Measurements from ENCODE around the gene PAIP2B. TPM values are rescaled to one million over a fixed set of nuclear protein-coding genes. Genes with fewer than 3 reads are reported as not detected.

Gene PAIP2B
- total RNA-seq, 1 experiment from 2014 or later, result 5.9 TPM

GRCh38 chr2:71174207-71174606, 52.7 kb downstream of the PAIP2B start:
- no peak overlapping the region for H3K4me3 ChIP-seq (replicated peaks in 1 of 2; ENCODE audit: low read depth in 1 of 2, low read length in 2 of 2)
- no TSS peak for BruUV-seq (replicated peaks)
- H3K9me3 ChIP-seq (ENCODE audit: control insufficient read depth in 1 of 2, insufficient read depth in 1 of 2, low read depth in 1 of 2, low read length in 2 of 2), result no peaks in the 10 kb centered on the region
- CTCF ChIA-PET, result no interaction called here
- intact Hi-C loops (cut with micrococcal nuclease), result no loop called here
- H3K27ac ChIP-seq (ENCODE audit: low read depth, low read length), result no peak overlapping the region
- no peaks in the 10 kb centered on the region for H3K4me1 ChIP-seq (ENCODE audit: control insufficient read depth in 1 of 2, insufficient read depth in 2 of 2, low read length in 2 of 2)
- no peaks in the 10 kb centered on the region for H3K9me2 ChIP-seq (ENCODE audit: insufficient read depth)
- TF ChIP-seq MAX (IDR thresholded peaks at IDR 0.05) (no peak), REST (IDR thresholded peaks at IDR 0.05; ENCODE audit: low read depth) (no peak), SP1 (IDR thresholded peaks at IDR 0.05; ENCODE audit: low read depth) (no peak)
- no peak overlapping the region for H3K4me2 ChIP-seq (ENCODE audit: low read length)
- no peak overlapping the region for H2AFZ ChIP-seq (ENCODE audit: low read depth, low read length, poor library complexity, severe bottlenecking)
- ATAC-seq, result no peak
- no peak for DNase-seq (ENCODE audit: low read depth, low spot score)
- no peaks in the 10 kb centered on the region for H4K20me1 ChIP-seq (ENCODE audit: insufficient read depth)
- H3K36me3 ChIP-seq (ENCODE audit: control insufficient read depth in 1 of 2, insufficient read depth in 2 of 2, low read length in 2 of 2), result no peaks in the 10 kb centered on the region
- no peaks in the 10 kb centered on the region for H3K27me3 ChIP-seq (ENCODE audit: insufficient read depth, low read length)
- no peak overlapping the region for H3K9ac ChIP-seq (ENCODE audit: low read length)
- RAD21 ChIA-PET (ENCODE audit: low non-redundant PET in 1 of 2, low total read pairs in 2 of 2, uncharacterized antibody in 2 of 2, unreplicated experiment in 2 of 2), result no interaction called here
- POLR2A ChIA-PET, result no interaction called here
- H3K79me2 ChIP-seq (ENCODE audit: insufficient read depth, low read length), result no peaks in the 10 kb centered on the region

- H3K36me3 ChIP-seq (ENCODE audit: control insufficient read depth in 1 of 2, insufficient read depth in 2 of 2, low read length in 2 of 2), result no peaks in the 10 kb centered on the region
- no peak for DNase-seq (ENCODE audit: low read depth, low spot score)
- intact Hi-C loops (cut with micrococcal nuclease), result no loop called here
- no peaks in the 10 kb centered on the region for H3K9me3 ChIP-seq (ENCODE audit: control insufficient read depth in 1 of 2, insufficient read depth in 1 of 2, low read depth in 1 of 2, low read length in 2 of 2)
- H3K4me1 ChIP-seq (ENCODE audit: control insufficient read depth in 1 of 2, insufficient read depth in 2 of 2, low read length in 2 of 2), result no peaks in the 10 kb centered on the region
- no peaks in the 10 kb centered on the region for H3K9me2 ChIP-seq (ENCODE audit: insufficient read depth)
- ChIA-PET CTCF (no interaction called here), RAD21 (ENCODE audit: low non-redundant PET in 1 of 2, low total read pairs in 2 of 2, uncharacterized antibody in 2 of 2, unreplicated experiment in 2 of 2) (no interaction called here), POLR2A (no interaction called here)
- H3K79me2 ChIP-seq (ENCODE audit: insufficient read depth, low read length), result no peaks in the 10 kb centered on the region
- H4K20me1 ChIP-seq (ENCODE audit: insufficient read depth), result no peaks in the 10 kb centered on the region
- no peak overlapping the region for H3K9ac ChIP-seq (ENCODE audit: low read length)
- H3K27ac ChIP-seq (ENCODE audit: low read depth, low read length), result no peak overlapping the region
- H3K4me2 ChIP-seq (ENCODE audit: low read length), result no peak overlapping the region
- ATAC-seq, result no peak
- no peak overlapping the region for H2AFZ ChIP-seq (ENCODE audit: low read depth, low read length, poor library complexity, severe bottlenecking)
- no peaks in the 10 kb centered on the region for H3K27me3 ChIP-seq (ENCODE audit: insufficient read depth, low read length)
- H3K4me3 ChIP-seq (replicated peaks in 1 of 2; ENCODE audit: low read depth in 1 of 2, low read length in 2 of 2), result no peak overlapping the region
- no TSS peak for BruUV-seq (replicated peaks)
- no peak for TF ChIP-seq POLR2AphosphoS5 (IDR thresholded peaks at IDR 0.05; ENCODE audit: low read depth, low read length)
- TF ChIP-seq ATF3 (IDR thresholded peaks at IDR 0.05), result no peak
- no peak for TF ChIP-seq ZFX (IDR thresholded peaks at IDR 0.05)
- TF ChIP-seq FOSL1 (IDR thresholded peaks at IDR 0.05; ENCODE audit: low read depth), result no peak
Observed at GRCh38 chr2:71173096-71173495, 53.8 kb downstream of the PAIP2B start.
